Measurements from ENCODE around the gene STOX1.
"Not testable (repeated sequence)": the region's sequence is repeated elsewhere in the genome, so short reads cannot be mapped to it uniquely, and the experiment has no call there.

The STOX1 gene

GRCh38 chr10:68877482-68878110 lies 50.3 kb downstream of the STOX1 start:
- DNase-seq (ENCODE audit: low read depth in 3 of 3, low spot score in 1 of 3), result no peak

DNA sequence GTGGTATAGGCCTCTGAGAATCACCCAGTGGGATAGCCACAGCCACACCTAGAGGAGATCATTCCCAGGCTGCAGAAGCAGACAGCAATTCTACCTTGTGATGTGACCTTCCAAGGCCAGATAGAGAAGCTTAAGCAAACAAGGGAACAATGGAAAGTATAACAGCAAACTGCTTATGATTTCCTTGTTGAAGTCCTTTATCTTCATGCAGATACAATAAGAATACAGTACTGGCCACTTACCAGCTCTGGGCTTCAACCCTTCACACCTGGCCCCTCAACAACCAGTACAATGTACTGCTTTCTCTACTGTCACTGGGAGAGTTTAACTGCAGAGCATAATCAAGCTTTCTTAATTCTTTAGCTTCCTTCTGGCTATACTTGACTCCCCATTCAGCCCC lies 51.2 kb downstream of the STOX1 start:
- no peak for DNase-seq (ENCODE audit: low read depth in 3 of 3, low spot score in 1 of 3)

- no peak for DNase-seq (ENCODE audit: low read depth in 3 of 3, low spot score in 1 of 3)
These were observed 52.3 kb downstream of the STOX1 start for GRCh38 chr10:68879628-68880027.

- no peak for DNase-seq (ENCODE audit: low read depth in 3 of 3, low spot score in 1 of 3)
These were observed 52.9 kb downstream of the STOX1 start for GRCh38 chr10:68880181-68880580.

- no peak for DNase-seq (ENCODE audit: low read depth in 3 of 3, low spot score in 1 of 3)
These were observed 67.7 kb downstream of the STOX1 start for GRCh38 chr10:68895041-68895440.

GRCh38 chr10:68897336-68897741 lies 70.0 kb downstream of the STOX1 start:
- DNase-seq (ENCODE audit: low read depth in 3 of 3, low spot score in 1 of 3), result no peak

- no peak for DNase-seq (ENCODE audit: low read depth in 3 of 3, low spot score in 1 of 3)
These were observed 71.9 kb downstream of the STOX1 start for GRCh38 chr10:68899186-68899745.

DNA sequence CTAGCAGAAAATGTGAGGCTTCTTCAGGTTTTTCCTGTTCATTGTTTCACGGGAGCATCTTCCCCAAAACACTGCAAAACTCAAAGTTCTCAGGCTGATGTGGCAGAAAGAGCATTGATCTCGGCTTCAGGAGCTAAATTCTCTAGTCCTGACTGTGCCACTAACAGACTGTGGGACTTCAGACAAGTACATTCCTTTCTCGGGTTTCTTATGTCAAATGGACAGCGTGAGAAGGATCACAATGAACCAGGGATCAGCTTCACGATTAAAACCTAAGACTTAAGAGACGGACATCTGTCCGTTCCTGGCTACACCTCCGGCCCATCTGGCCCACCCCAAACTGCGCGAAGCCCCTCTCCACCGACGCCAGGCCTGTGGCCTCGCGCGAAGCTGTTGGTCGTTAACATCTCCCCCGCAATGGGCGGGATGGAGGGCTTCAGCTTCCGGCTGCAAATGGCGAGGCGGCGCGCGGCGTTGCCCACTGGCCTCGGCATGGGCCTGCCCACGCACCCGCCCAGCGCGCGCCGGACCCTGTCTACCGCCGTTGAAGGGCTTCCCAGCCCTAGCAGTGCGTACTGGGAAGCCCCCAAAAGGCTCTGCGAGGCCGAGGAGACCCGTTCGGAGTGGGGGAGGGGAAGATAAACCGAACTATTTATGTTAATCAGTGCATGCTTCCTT lies 73.2 kb downstream of the STOX1 start:
- no peak for DNase-seq (ENCODE audit: low read depth in 3 of 3, low spot score in 1 of 3)

DNA sequence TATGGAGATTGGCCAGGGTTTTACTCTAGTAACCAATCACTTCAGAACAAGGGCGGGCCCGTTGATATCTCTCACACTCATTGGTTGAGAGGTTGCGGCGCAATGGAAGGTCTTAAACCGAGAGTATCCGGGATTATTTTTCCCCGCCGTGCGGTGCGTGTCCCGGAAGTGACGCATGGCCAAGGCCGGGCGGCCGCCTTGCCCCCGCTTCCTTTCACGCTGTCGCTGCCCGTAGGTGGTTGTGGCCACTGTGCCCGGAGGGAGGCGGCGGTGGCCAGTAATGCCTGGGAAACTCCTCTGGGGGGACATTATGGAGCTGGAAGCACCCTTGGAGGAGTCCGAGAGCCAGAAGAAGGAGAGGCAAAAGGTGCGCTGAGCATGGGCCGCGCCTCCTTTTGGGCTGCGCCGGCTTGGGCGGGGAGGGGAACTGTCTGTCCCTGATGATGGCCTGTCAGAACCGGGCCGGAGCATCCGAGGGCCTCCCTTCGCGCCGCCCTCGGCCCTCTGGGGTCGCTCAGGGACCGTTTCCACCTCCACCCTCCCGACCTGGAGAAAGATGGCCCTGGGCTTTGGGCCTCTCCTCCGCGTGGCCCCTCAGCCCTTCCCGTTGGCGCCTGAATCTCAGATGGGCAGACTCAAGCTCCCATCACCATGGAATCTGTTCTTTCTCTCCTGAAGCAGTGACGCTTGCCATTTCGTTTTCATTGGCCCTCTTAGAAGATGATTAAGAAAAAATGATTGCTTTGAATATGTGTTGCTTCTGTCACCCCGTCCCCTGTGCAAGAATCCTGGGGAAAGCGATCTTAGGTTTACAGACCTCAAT lies 74.0 kb downstream of the STOX1 start, which contains the start of gene DDX50:
Gene DDX50, plus strand, starts transcription at position 211 of the 823 bp plus-strand sequence. Its CDS starts 70 bp downstream, at position 281.
- DNase-seq (ENCODE audit: low read depth in 3 of 3, low spot score in 1 of 3), result peak; percentile 81 to 87 (median 86)

GRCh38 chr10:68902382-68902781 lies 75.1 kb downstream of the STOX1 start:
- DNase-seq (ENCODE audit: low read depth in 3 of 3, low spot score in 1 of 3), result no peak

- no peak for DNase-seq (ENCODE audit: low read depth in 3 of 3, low spot score in 1 of 3)
These were observed 97.3 kb downstream of the STOX1 start for GRCh38 chr10:68924593-68924992.

GRCh38 chr10:68925489-68925888 lies 98.2 kb downstream of the STOX1 start:
- DNase-seq (ENCODE audit: low read depth in 3 of 3, low spot score in 1 of 3), result no peak

DNA sequence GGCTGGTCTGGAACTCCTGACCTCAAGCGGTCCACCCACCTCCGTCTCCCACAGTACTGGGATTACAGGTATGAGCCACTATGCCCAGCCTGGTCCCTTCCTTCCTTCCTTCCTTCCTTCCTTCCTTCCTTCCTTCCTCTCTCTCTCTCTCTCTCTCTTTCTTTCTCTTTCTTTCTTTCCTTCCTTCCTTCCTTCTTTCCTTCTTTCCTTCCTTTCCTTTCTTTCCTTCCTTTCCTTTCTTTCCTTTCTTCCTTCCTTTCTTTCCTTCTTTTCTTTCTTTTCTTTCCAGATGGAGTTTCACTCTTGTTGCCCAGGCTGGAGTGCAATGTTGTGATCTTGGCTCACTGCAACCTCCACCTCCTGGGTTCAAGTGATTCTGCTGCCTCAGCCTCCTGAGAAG lies 101.8 kb downstream of the STOX1 start:
- DNase-seq (ENCODE audit: low read depth in 3 of 3, low spot score in 1 of 3), result not testable (repeated sequence)

DNA sequence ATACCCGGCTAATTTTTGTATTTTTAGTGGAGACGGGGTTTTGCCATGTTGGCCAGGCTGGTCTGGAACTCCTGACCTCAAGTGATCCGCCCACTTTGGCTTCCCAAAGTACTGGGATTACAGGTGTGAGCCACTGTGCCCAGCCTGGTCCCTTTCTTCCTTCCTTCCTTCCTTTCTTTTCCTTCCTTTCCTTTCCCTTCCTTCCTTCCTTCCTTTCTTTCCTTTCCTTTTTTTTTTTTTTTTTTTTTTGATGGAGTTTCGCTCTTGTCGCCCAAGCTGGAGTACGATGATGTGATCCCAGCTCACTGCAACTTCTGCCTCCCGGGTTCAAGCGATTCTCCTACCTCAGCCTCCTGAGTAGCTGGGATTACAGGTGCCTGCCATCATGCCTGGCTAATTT lies 102.6 kb downstream of the STOX1 start:
- DNase-seq (ENCODE audit: low read depth in 3 of 3, low spot score in 1 of 3), result not testable (repeated sequence)

- DNase-seq (ENCODE audit: low read depth in 3 of 3, low spot score in 1 of 3), result not testable (repeated sequence)
These were observed 105.5 kb downstream of the STOX1 start for GRCh38 chr10:68932860-68933259.

DNA sequence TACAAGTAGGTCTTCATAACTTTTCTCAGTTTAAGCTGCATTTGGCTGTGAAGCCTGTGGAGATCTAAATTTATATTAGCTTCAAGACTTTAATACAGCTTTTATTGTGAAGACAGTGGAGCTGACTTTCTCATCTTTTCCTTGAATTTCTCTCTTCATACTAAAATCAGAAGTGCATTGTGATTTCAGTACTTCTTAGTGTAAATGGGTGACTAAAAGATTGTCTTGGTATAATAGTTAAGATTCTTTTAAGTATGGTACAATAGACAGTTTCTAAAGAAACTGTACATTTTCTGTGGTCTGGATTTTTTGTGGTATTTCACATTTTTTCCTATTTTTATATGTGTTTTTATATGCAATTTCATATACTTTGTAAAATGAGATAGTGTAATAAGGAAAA lies 107.7 kb downstream of the STOX1 start:
- no peak for DNase-seq (ENCODE audit: low read depth in 3 of 3, low spot score in 1 of 3)

GRCh38 chr10:68938117-68938516 lies 110.8 kb downstream of the STOX1 start:
- no peak for DNase-seq (ENCODE audit: low read depth in 3 of 3, low spot score in 1 of 3)

DNA sequence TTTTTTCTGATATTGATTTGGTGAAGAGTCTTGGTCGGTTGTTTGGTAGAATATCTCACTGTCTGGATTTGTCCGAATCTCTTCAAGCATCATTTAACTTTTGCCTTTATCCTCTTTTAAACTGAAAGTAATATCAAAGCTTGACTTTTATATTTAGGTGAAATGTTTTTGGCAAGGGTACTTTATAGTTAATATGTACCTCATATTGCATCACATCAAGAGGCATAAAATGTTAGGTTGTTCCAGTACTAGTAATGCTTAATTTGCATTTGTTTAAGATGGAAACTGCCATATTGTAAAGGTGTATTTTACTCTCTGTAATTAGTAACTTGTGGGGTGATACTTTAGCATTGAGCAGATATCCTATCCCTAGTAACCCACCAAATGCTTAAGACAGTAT lies 111.6 kb downstream of the STOX1 start:
- DNase-seq (ENCODE audit: low read depth in 3 of 3, low spot score in 1 of 3), result no peak

DNA sequence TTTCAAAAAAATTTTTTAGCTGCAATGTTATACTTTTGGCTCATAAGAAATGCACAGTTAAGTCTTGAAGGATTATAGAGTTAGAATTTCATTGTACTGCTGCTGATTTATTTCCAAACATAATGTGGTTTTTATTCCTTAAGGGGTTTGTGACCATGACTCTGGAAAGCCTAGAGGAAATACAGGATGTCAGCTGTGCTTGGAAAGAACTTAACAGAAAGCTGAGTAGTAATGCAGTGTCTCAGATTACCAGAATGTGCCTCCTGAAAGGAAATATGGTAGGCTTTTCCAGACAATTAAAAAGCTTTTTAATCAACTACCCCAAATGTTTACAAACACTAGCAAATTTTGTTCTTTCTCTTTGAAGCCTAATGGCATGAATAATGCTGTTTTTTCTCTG lies 113.6 kb downstream of the STOX1 start:
- not testable (repeated sequence) for DNase-seq (ENCODE audit: low read depth in 3 of 3, low spot score in 1 of 3)
